K562 (cell line): ENCODE results near the gene C8A. TPM values are rescaled to one million over a fixed set of nuclear protein-coding genes. Genes with fewer than 3 reads are reported as not detected.

Experiments
- ATAC-seq: fragments of 200-7000 bp; cut with Tn5 transposase; 3 replicates; pipeline ENCODE4 v1.9.1; 2020; ENCODE audit warnings: moderate library complexity
- BruUV-seq: library from RNA; stranded (reverse); fragments of 400-500 nt; replicated peaks from 2 replicates; lab custom pipeline; 2021; lab: Mats Ljungman, UMichigan
- CTCF ChIA-PET: fragments of 300-600 bp; formaldehyde crosslinking; extraction: SDS; loops from one replicate; lab custom pipeline; 2021; ENCODE audit warnings: low intra/inter-chr PET ratio; lab: Yijun Ruan, JAX
- POLR2A ChIA-PET: fragments of 300-600, 350-650 bp; sonication (Branson Sonifier 250); formaldehyde crosslinking; extraction: SDS; loops from one replicate; lab custom pipeline; 2021; ENCODE audit warnings: antibody characterized with exemption, inconsistent platforms; lab: Yijun Ruan, JAX
- DNase-seq, 4 experiments: peaks; one replicate each; pipeline versions ENCODE4 v3.0.0 to v3.0.0-alpha.2; 2011 to 2018; ENCODE audit warnings: low spot score in 3 of 4, mixed read lengths in 3 of 4; ENCODE audit errors: extremely low read depth in 1 of 4
- FAIRE-seq: peaks from 2 replicates; lab custom pipeline; 2011; peaks lifted over from hg19 to GRCh38; lab: Jason Lieb, UNC
- H2AFZ ChIP-seq: 2 replicates; pipeline ENCODE4 v1.6.0; 2011; ENCODE audit warnings: low read depth, low read length, control low read depth, inconsistent platforms
- H3K27ac ChIP-seq: fragments of 200-600 bp; 3 replicates; pipeline ENCODE4 v1.8.0; 2011; ENCODE audit warnings: low read depth, mild to moderate bottlenecking, control low read depth, inconsistent platforms, low read length, moderate library complexity, mixed read lengths; ENCODE audit errors: extremely low read depth
- H3K27me3 ChIP-seq, 2 experiments: fragments of 300-600 bp in 1 of 2; 2 replicates in 1 of 2; 3 replicates in 1 of 2; pipeline versions ENCODE4 v1.6.0 to v1.8.0; 2011; ENCODE audit warnings: inconsistent platforms in 2 of 2, low read length in 2 of 2, mild to moderate bottlenecking in 1 of 2, mixed read lengths in 1 of 2, moderate library complexity in 1 of 2; ENCODE audit not compliant: control insufficient read depth in 2 of 2, insufficient read depth in 2 of 2
- H3K36me3 ChIP-seq: fragments of 300-600 bp; 3 replicates; pipeline ENCODE4 v1.8.0; 2011; ENCODE audit warnings: mild to moderate bottlenecking, low read length, inconsistent platforms; ENCODE audit not compliant: control insufficient read depth, insufficient read depth
- H3K4me1 ChIP-seq, 2 experiments: fragments of 200-600 bp in 1 of 2; replicated peaks in 1 of 2; 2 replicates in 1 of 2; 3 replicates in 1 of 2; pipeline versions ENCODE4 v1.5.1 to v1.8.0; 2011; ENCODE audit warnings: inconsistent platforms in 2 of 2, low read length in 2 of 2, mild to moderate bottlenecking in 1 of 2, mixed read lengths in 1 of 2, moderate library complexity in 1 of 2; ENCODE audit not compliant: control insufficient read depth in 2 of 2, insufficient read depth in 2 of 2
- H3K4me2 ChIP-seq: 2 replicates; pipeline ENCODE4 v1.6.1; 2011; ENCODE audit warnings: low read length, control low read depth, inconsistent platforms, mixed read lengths; ENCODE audit not compliant: insufficient read depth
- H3K4me3 ChIP-seq: fragments of 200-600 bp; sonication (generic), shearing (Covaris generic); 2 replicates; pipeline ENCODE4 v1.5.1; 2016; ENCODE audit warnings: control low read depth, inconsistent platforms
- H3K79me2 ChIP-seq: fragments of 200-600 bp; 3 replicates; pipeline ENCODE4 v1.8.0; 2011; ENCODE audit warnings: low read length, inconsistent platforms; ENCODE audit not compliant: control insufficient read depth, insufficient read depth
- H3K9ac ChIP-seq, 2 experiments: 2 replicates each; pipeline versions ENCODE4 v1.6.0 to v1.6.1; 2011; ENCODE audit warnings: low read depth in 2 of 2, low read length in 2 of 2, control low read depth in 1 of 2, inconsistent platforms in 1 of 2, mild to moderate bottlenecking in 1 of 2, mixed read lengths in 1 of 2; ENCODE audit not compliant: insufficient read depth in 1 of 2
- H3K9me1 ChIP-seq: one replicate; pipeline ENCODE4 v1.6.0; 2011; ENCODE audit warnings: inconsistent platforms, mild to moderate bottlenecking, low read length, moderate library complexity; ENCODE audit not compliant: control insufficient read depth, insufficient read depth
- H3K9me3 ChIP-seq: replicated peaks from 2 replicates; pipeline ENCODE4 v1.5.1; 2011; ENCODE audit warnings: low read depth, low read length, inconsistent platforms; ENCODE audit not compliant: control insufficient read depth, insufficient read depth
- H4K20me1 ChIP-seq: replicated peaks from 2 replicates; pipeline ENCODE4 v1.6.1; 2011; ENCODE audit warnings: low read length, inconsistent platforms, mixed read lengths; ENCODE audit not compliant: control insufficient read depth, insufficient read depth
- ARID3B ChIP-seq: fragments of 250-450 bp; sonication (Bioruptor Pico); IDR thresholded peaks from 2 replicates; pipeline ENCODE4 v1.4.0; 2020; ENCODE audit warnings: borderline replicate concordance
- BRCA1 ChIP-seq, 2 experiments: fragments of 450-650 bp in 1 of 2; sonication (generic) in 1 of 2; formaldehyde crosslinking in 1 of 2; IDR thresholded peaks; 2 replicates each; pipeline versions ENCODE4 v1.5.0 to v1.6.1; 2017 to 2020; ENCODE audit warnings: mild to moderate bottlenecking in 1 of 2, missing genetic modification reagents in 1 of 2
- LCOR ChIP-seq: sonication (generic); formaldehyde crosslinking; IDR thresholded peaks from 2 replicates; pipeline ENCODE4 v1.8.0; 2022; ENCODE audit warnings: mild to moderate bottlenecking, missing genetic modification reagents
- NFE2 ChIP-seq: IDR thresholded peaks from 2 replicates; pipeline ENCODE4 v1.6.1; 2014; ENCODE audit warnings: antibody characterized with exemption, low read depth
- NR3C1 ChIP-seq: sonication (generic); formaldehyde crosslinking; IDR thresholded peaks from 2 replicates; pipeline ENCODE4 v1.8.1; 2022; ENCODE audit warnings: missing genetic modification reagents
- SAP30 ChIP-seq: fragments of 200-600 bp; sonication (generic); IDR thresholded peaks from 2 replicates; pipeline ENCODE4 v1.6.1; 2012; ENCODE audit warnings: borderline replicate concordance, low read depth, mild to moderate bottlenecking, moderate library complexity, low read length, control low read depth, inconsistent platforms; ENCODE audit not compliant: insufficient read depth, poor library complexity, severe bottlenecking
- SIX5 ChIP-seq, 2 experiments: IDR thresholded peaks; 2 replicates each; pipeline ENCODE4 v1.6.1; 2011; ENCODE audit warnings: low read length in 2 of 2, borderline replicate concordance in 1 of 2, low read depth in 1 of 2, mild to moderate bottlenecking in 1 of 2, moderate library complexity in 1 of 2; ENCODE audit not compliant: insufficient read depth in 1 of 2
- ZNF184 ChIP-seq: sonication (generic); formaldehyde crosslinking; IDR thresholded peaks from 2 replicates; pipeline ENCODE4 v1.5.0; 2020; ENCODE audit warnings: missing genetic modification reagents
- ZNF354B ChIP-seq: fragments of 250-450 bp; sonication (Bioruptor Pico); IDR thresholded peaks from 2 replicates; pipeline ENCODE4 v1.4.0; 2020
- WGBS: fragments of 100-300 bp; shearing (Covaris generic); methylation state at CpG from one replicate; pipeline ENCODE4 v1.1.6; 2016; ENCODE audit warnings: low coverage, mixed read lengths; ENCODE audit not compliant: insufficient coverage; ENCODE audit errors: missing lambda C conversion rate; 5-methylcytosine and 5-hydroxymethylcytosine counted together
- in situ Hi-C: fragments of 300-500 bp; cut with MboI; formaldehyde crosslinking; loops from 4 replicates; pipeline ENCODE4 v1.15.0; 2018; ENCODE audit warnings: inconsistent platforms, mixed read lengths
- intact Hi-C: fragments of 100-400 bp; cut with micrococcal nuclease; formaldehyde crosslinking; loops from 2 replicates; pipeline ENCODE4 v1.14.2; 2022
- polyA plus RNA-seq, 8 experiments: library from polyadenylated mRNA; depleted of rRNA in 4 of 8; stranded (reverse) in 5 of 8; unstranded in 3 of 8; fragments of >200 nt; fragmentation: Nextera tagmentation in 2 of 8; fragmentation: Illumina TruSeq in 1 of 8; extraction: Ambion mirVana in 2 of 8; extraction: Trizol in 1 of 8; gene quantifications; 2 replicates each; pipeline versions ENCODE4 v1.2.1 to v1.2.3, GENCODE V29; 2011 to 2014; ENCODE audit warnings: inconsistent platforms in 1 of 8, missing spikeins in 1 of 8
- total RNA-seq, 7 experiments: library from RNA; depleted of rRNA in 6 of 7; stranded (reverse); fragments of >200 nt in 6 of 7; fragmentation: Illumina TruSeq in 2 of 7; extraction: Trizol in 2 of 7; gene quantifications; 2 replicates each; pipeline versions ENCODE4 v1.2.1 to v1.2.3, GENCODE V29; 2011 to 2021; ENCODE audit warnings: low replicate concordance in 1 of 7

C8A gene
- total and polyA plus RNA-seq, 9 of the 15 experiments (the other 6 are each of a cell fraction or from before 2014, with no cell fraction given): 0.09 TPM; not detected in 8

GRCh38 chr1:56931211-56931610 is 76.6 kb downstream of the C8A start:
- TF ChIP-seq NR3C1 (CRISPR knock-in tag): no peak
- no peak for TF ChIP-seq ZNF184 (CRISPR knock-in tag)
- no peak for TF ChIP-seq ZNF354B (CRISPR knock-in tag)
- no peak for TF ChIP-seq BRCA1 (IDR thresholded peaks at IDR 0.05)
- TF ChIP-seq BRCA1 (CRISPR knock-in tag; IDR thresholded peaks at IDR 0.05): no peak
- TF ChIP-seq LCOR: no peak
- no peak for TF ChIP-seq SAP30
- no peak for TF ChIP-seq NFE2
- TF ChIP-seq SIX5 (IDR thresholded peaks at IDR 0.05; ENCODE audit: borderline replicate concordance in 1 of 2, insufficient read depth in 1 of 2, low read depth in 1 of 2, low read length in 2 of 2): no peak
- no peak for TF ChIP-seq ARID3B (CRISPR knock-in tag)
- ChIA-PET CTCF (no interaction called here), POLR2A (interaction anchor here (1.0 kb wide), 1 partner anchor 17 kb away, joined by 3 read pairs; no protein-coding TSS in a partner anchor)
- ATAC-seq (no peak), FAIRE-seq (no peak), DNase-seq (no peak)
- Histone ChIP-seq H3K79me2 (no peaks in the 10 kb centered on the region), H3K36me3 (no peaks in the 10 kb centered on the region), H3K27ac (no peak overlapping the region), H2AFZ (no peak overlapping the region), H3K9me1 (no peaks in the 10 kb centered on the region), H3K4me2 (no peak overlapping the region), H3K27me3 (no peaks in the 10 kb centered on the region), H3K4me1 (no peaks in the 10 kb centered on the region), H3K4me3 (no peak overlapping the region), H3K9ac (no peak overlapping the region), H3K9me3 (no peaks in the 10 kb centered on the region), H4K20me1 (no peaks in the 10 kb centered on the region)
- WGBS: 0% methylated on average over 3 of the region's 3 CpGs
- in situ Hi-C loops (no loop called here), intact Hi-C loops (no loop called here)
- BruUV-seq: no TSS peak
